ENCODE results near the gene FGGY.
"Not testable (repeated sequence)": the region's sequence is repeated elsewhere in the genome, so short reads cannot be mapped to it uniquely, and the experiment has no call there.

Gene FGGY

GRCh38 chr1:59699227-59699847, 402.4 kb downstream of the FGGY start:
- FAIRE-seq: peak; percentile 83
- DNase-seq (ENCODE audit: extremely low spot score, insufficient read length, low read depth): peak; percentile 14

- DNase-seq (ENCODE audit: extremely low spot score, insufficient read length, low read depth) (no peak), FAIRE-seq (no peak)
These were observed 404.5 kb downstream of the FGGY start for GRCh38 chr1:59701376-59701775.

DNA sequence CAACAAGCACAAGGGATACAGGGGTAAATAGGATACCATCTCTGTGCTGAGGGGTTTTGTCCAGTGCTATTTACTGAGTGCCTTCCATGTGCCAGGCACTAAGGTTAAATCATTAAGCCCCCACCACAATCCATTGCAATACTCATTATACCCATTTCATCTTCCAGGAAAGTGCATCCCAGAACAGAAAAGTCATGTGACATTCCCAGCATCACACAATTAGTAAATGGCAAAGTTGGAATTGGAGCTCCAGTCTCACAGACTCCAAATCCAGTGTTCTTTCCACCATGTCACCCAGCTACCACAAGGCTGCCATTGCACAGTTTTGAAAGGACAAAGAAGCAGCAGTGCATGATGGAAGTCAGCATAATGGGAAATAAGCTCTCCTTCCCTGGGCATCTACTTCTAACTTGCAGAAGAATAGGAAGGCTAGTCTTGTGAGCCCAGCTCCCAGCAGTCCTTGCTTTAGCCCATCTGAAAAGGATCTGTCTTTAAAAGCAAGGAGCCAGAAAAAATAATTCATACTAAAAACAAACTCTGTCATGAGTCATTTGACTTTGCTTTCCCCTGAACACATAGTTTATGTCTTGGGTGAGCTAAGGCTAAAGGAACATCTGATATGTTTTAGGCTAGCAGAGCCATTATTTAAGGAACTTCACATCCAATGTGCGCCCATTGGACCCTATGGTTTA, 406.5 kb downstream of the FGGY start:
- DNase-seq (ENCODE audit: extremely low spot score, insufficient read length, low read depth) (no peak), FAIRE-seq (no peak)

DNA sequence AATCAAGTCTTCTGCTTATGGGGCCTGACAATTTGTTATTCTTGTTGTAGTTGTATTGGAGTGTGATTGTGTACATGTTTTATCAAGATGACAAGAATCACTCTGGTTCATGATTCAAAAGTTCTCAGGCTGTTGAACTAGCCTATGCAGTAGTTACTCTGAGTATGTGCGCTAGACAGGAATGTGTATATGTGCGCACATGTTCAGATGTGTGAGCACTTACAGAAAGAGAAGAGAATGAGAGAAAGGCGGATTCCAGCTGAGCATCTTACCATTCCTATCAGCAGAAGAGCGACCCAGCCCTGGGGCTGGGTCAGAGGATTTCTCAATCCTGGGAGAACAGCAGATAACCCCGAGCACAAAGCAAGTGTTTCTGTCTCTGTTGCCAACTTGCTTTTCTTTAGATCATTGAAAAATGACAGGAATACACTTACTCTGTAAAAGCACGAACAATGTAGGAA, 407.1 kb downstream of the FGGY start:
- DNase-seq (ENCODE audit: extremely low spot score, insufficient read length, low read depth) (no peak), FAIRE-seq (no peak)

- FAIRE-seq: no peak
- DNase-seq (ENCODE audit: extremely low spot score, insufficient read length, low read depth): no peak
These were observed 407.8 kb downstream of the FGGY start for GRCh38 chr1:59704716-59705115.

DNA sequence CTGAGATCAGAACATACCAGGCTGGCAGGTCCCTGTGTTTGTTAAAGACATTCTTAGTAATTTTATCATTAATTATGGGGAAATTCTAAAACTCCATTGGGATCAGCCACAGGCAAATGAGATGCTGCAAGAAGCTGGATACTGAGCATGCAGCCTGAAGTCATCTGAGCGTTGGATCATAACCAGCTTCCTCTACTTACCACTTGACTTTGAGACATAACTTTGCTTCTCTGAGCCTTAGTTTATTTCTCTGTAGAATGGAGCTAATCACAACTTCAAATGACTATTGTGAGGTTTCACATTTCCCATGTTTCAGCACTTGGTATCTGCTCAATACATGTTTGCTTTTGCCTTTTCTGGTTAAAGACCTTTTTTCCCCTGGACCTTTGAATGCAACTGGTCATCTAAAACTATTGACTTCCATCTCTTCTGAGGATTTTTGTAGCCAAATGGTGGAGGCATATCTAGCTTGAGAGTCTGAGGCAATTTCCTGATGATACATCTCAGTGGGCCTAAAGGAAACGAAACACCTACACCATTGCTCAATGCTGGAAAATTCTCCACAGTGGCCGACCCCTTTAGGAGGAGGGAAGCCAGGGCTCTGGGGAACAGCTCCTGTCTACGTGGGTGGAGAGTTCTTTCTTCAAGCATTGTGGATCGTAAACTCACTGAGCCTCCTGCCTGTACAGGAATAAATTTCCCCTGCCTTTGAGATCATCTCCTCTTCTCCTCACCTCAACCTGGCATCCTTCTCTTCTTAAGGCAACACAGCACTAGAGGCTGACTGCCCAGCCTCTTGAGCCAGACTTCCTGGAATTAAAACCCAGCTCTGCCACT, 408.8 kb downstream of the FGGY start:
- FAIRE-seq (no peak), DNase-seq (ENCODE audit: extremely low spot score, insufficient read length, low read depth) (no peak)

- no peak for FAIRE-seq
These were observed 409.4 kb downstream of the FGGY start for GRCh38 chr1:59706303-59706599.

GRCh38 chr1:59707178-59707791, 410.4 kb downstream of the FGGY start:
- DNase-seq (ENCODE audit: extremely low spot score, insufficient read length, low read depth) (no peak), FAIRE-seq (no peak)

More at GRCh38 chr1:59706303-59706599, 409.4 kb downstream of the FGGY start:
- no peak for DNase-seq (ENCODE audit: extremely low spot score, insufficient read length, low read depth)

GRCh38 chr1:59709333-59709732, 412.4 kb downstream of the FGGY start:
- DNase-seq (ENCODE audit: extremely low spot score, insufficient read length, low read depth): no peak
- no peak for FAIRE-seq

- DNase-seq (ENCODE audit: extremely low spot score, insufficient read length, low read depth); FAIRE-seq: not testable (repeated sequence)
These were observed 414.0 kb downstream of the FGGY start for GRCh38 chr1:59710920-59711319.

- DNase-seq (ENCODE audit: extremely low spot score, insufficient read length, low read depth): no peak
These were observed 417.3 kb downstream of the FGGY start for GRCh38 chr1:59714219-59714618.

DNA sequence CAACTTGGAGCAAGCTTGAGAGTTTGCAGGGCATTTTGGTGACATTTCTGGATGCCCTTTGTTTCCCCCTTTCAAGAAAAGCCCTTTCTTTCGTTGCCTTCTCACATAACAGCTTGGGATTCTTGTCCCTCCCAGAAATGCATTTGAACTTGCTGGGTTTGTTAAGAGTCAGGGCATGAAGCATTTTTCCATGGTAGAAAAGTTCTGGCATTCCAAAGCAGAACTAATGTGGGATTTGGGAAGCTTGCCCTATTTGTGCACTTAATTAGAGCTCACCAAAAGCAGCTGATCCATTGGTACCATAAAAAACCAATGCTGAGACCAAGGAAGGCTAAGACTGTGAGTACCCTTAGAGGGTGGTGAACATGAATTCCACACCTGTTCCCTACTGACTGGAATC, 418.1 kb downstream of the FGGY start:
- DNase-seq (ENCODE audit: extremely low spot score, insufficient read length, low read depth) (no peak), FAIRE-seq (no peak)

More at GRCh38 chr1:59714219-59714618, 417.3 kb downstream of the FGGY start:
- FAIRE-seq: no peak

GRCh38 chr1:59716832-59717231, 419.9 kb downstream of the FGGY start:
- DNase-seq (ENCODE audit: extremely low spot score, insufficient read length, low read depth) (no peak), FAIRE-seq (no peak)

DNA sequence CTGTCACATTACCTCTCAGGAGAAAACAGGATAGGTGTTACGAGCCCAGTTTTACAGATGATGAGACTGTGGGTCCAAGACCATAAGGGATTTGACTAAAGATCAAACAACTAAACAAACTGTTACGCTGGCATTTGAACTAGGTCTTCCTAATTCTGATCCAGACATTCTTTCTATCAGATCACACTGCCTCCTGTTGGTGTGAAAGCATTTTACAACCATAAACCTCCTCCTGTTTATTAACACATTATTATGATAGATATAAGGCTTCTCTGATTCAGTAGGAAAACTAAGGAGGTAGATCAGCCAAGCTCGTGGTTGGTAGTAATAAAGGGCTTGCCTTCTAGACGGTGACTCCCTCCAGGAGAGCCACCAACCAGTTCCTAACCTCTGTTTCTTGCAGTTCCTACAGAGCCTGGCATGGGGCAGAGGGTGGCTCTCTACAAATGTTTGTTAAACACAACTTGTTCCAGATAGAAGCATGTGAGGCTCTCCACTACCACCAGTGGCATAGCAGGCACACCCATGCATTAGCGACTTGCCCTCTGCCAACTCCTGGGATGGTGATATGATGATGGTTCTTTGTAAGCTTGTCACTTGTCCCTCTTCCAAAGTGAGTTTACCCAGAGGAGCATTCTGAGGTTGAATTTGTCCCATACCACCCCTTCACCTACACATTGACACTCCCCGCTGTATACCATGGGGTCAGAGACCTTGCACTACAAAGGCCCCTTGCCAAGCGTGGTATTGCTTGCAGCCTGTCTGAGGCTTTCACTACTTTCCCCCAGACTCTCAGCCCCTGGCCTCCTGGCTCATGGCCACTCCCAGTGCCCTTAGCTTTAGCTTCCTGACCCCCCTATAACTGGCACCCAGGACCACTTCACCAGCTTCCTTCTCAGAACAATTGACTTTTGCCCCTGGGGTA, 421.4 kb downstream of the FGGY start:
- peak; percentile 67 for FAIRE-seq

DNA sequence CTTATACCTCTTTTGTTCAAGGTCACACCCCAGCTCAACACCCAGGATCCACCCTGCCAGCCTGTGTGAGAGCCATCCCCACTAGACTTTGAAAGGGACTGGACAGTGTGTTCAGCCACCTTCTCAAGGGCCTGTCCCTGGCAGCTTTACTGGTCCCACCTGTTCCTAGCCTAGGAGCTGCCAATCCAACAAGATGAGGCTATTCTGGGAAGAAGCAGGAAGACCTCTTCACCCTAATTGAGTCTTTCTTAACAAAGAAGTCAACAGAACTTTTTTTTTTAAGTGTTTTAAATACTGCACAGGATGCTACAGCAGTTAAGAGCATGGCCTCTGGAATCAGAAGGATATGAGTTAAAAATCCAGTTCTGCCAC, 422.1 kb downstream of the FGGY start:
- DNase-seq (ENCODE audit: extremely low spot score, insufficient read length, low read depth) (no peak), FAIRE-seq (no peak)

More for the DNA sequence above, 421.4 kb downstream of the FGGY start:
- DNase-seq (ENCODE audit: extremely low spot score, insufficient read length, low read depth): no peak

GRCh38 chr1:59720326-59721115, 423.6 kb downstream of the FGGY start:
- FAIRE-seq (no peak), DNase-seq (ENCODE audit: extremely low spot score, insufficient read length, low read depth) (no peak)

DNA sequence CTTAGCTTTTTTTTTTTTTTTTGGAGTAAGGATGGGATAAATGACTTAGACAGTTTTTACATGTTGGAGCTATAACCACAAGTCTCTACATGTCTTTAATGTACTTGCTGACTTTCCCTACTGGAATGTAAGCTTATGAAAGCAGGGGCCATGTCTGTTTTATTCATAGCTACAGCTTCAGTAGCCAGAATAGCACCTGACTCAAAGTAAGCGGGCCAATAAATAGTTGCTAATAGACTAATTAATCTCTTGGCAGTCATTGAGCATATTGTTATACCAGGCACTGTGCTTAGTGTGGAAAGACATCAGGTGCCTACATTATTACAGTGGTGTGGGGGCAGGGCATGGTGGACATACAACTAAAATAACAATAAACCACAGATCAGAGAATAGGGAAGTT, 433.4 kb downstream of the FGGY start:
- FAIRE-seq (no peak), DNase-seq (ENCODE audit: extremely low spot score, insufficient read length, low read depth) (no peak)

- DNase-seq (ENCODE audit: extremely low spot score, insufficient read length, low read depth) (no peak), FAIRE-seq (no peak)
These were observed 434.0 kb downstream of the FGGY start for GRCh38 chr1:59730759-59731478.
